Heart right ventricle (tissue), 16 donors: ENCODE measurements around the gene DGKQ. TPM values are rescaled to one million over a fixed set of nuclear protein-coding genes. Genes with fewer than 3 reads are reported as not detected.

Experiments
- ATAC-seq, 8 donors: fragments of 200-7000 bp; cut with Tn5 transposase; one replicate each; pipeline ENCODE4 v1.9.1; 2020; ENCODE audit warnings: mild to moderate bottlenecking in 8 of 8, moderate library complexity in 8 of 8, moderate number of reproducible peaks in 1 of 8
- DNase-seq, 2 donors: peaks; one replicate each; pipeline ENCODE4 v3.0.0-alpha.2; 2020
- H3K27ac ChIP-seq, 10 donors: fragments of 200-600 bp; sonication (generic) in 2 of 10; one replicate each; pipeline versions ENCODE4 v1.5.0 to v1.8.0; 2020 to 2022; ENCODE audit warnings: mild to moderate bottlenecking in 3 of 10
- H3K27me3 ChIP-seq, 7 donors: fragments of 200-600 bp; one replicate each; pipeline ENCODE4 v1.8.0; 2021 to 2022; ENCODE audit warnings: mild to moderate bottlenecking in 2 of 7
- H3K36me3 ChIP-seq, 9 donors: fragments of 200-600 bp; sonication (generic) in 1 of 9; one replicate each; pipeline versions ENCODE4 v1.5.0 to v1.8.0; 2020 to 2022; ENCODE audit warnings: mild to moderate bottlenecking in 2 of 9
- H3K4me1 ChIP-seq, 9 donors: fragments of 200-600 bp; sonication (generic) in 1 of 9; one replicate each; pipeline versions ENCODE4 v1.5.0 to v1.8.0; 2020 to 2022; ENCODE audit warnings: mild to moderate bottlenecking in 4 of 9
- H3K4me3 ChIP-seq, 10 donors: fragments of 200-600 bp; sonication (generic) in 2 of 10; one replicate each; pipeline versions ENCODE4 v1.5.0 to v1.8.0; 2020 to 2022; ENCODE audit warnings: mild to moderate bottlenecking in 7 of 10, moderate library complexity in 2 of 10
- H3K9me3 ChIP-seq, 11 donors: fragments of 200-600 bp in 10 of 11; sonication (generic) in 2 of 11; one replicate each; pipeline versions ENCODE4 v1.5.0 to v1.8.0; 2013 to 2022; ENCODE audit warnings: mild to moderate bottlenecking in 2 of 11, control low read depth in 1 of 11, moderate library complexity in 1 of 11
- WGBS, 2 donors: extraction: QIAGEN DNeasy Blood & Tissue Kit; methylation state at CpG; one replicate each; pipeline ENCODE4 v1.1.7; 2013; ENCODE audit warnings: inconsistent platforms in 1 of 2; 5-methylcytosine and 5-hydroxymethylcytosine counted together
- intact Hi-C, 10 donors: fragments of 100-400 bp; cut with DNase I; formaldehyde crosslinking; loops; one replicate each; pipeline versions ENCODE4 v1.11.1 to v1.14.2; 2022
- polyA plus RNA-seq, 2 donors: library from polyadenylated mRNA; stranded (reverse); fragments of 200-250 nt; gene quantifications; one replicate each; pipeline ENCODE4 v1.2.3, GENCODE V29; 2013
- total RNA-seq, 10 donors: library from RNA; stranded (reverse); fragmentation: NEBNext Ultra II Directional in 3 of 10; extraction: Animal tissue kit (Norgen Biotek cat#: 25700) in 3 of 10; gene quantifications; one replicate each; pipeline versions ENCODE4 v1.2.1 to v1.2.4, GENCODE V29; 2021 to 2023
- TF ChIP-seq, protein P1 (sequence below), 9 donors: fragments of 200-600 bp; sonication (generic) in 2 of 9; IDR thresholded peaks; one replicate each; pipeline versions ENCODE4 v1.5.0 to v1.8.0; 2021 to 2022; ENCODE audit warnings: antibody characterized with exemption in 9 of 9, mild to moderate bottlenecking in 5 of 9, moderate library complexity in 1 of 9
- donor health status: Arrhythmogenic right ventricular cardiomyopathy.
- donor health status: ischemic (EF 13 %, LVEDD 7.1; RV severe dilation, severe dysfunction).
- donor health status: healthy with polysubstance abuse.
- donor health status: DM: no; HTN: yes; CAD: no.
- donor health status: DM: no; HTN: no; CAD: no.
- donor health status: ischemic (EF 25% LVEDD 6.9; RV normal size, moderate dysfunction).
- donor health status: ischemic (EF 25% LVEDD 5.7; RV mildly dilated, moderate dysfunction).
- donor health status: healthy.
- donor health status: DM: yes; HTN: yes; CAD: no.
- donor health status: Ischemic cardiomyopathy.
- donor health status: ischemic (EF 35%, LVEDD 5.7; RV mildly dilated, moderate dysfunction).
- donor health status: nonischemic (EF 11% LVEDD 7.7; RV severe dilation, severe dysfunction).
- donor health status: DM: yes; HTN: yes; CAD: no.
- donor health status: PGD.
- donor health status: ischemic (EF 29% LVEDD 5.4; RV normal size, mild dysfunction).
- donor health status: nonischemic (EF 23%, LVEDD 6.1; RV moderate dilation, normal function).

The DGKQ gene
- total and polyA plus RNA-seq, 12 donors = 2.8 to 5.2 (median 3.8) TPM

DNA sequence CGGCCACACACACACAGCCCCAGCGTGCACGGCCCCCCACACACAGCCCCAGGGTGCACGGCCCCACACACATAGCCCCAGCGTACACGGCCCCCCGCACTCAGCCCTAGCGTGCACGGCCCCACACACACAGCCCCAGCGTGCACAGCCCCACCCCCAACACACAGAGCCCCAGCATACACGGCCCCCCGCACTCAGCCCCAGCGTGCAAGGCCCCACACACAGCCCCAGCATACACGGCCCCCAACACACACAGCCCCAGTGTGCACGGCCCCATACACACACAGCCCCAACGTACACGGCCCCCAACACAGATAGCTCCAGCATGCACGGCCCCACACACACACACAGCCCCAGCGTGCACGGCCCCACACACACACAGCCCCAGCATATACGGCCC, 58.8 kb downstream of the DGKQ start:
- TF ChIP-seq, protein P1, sequence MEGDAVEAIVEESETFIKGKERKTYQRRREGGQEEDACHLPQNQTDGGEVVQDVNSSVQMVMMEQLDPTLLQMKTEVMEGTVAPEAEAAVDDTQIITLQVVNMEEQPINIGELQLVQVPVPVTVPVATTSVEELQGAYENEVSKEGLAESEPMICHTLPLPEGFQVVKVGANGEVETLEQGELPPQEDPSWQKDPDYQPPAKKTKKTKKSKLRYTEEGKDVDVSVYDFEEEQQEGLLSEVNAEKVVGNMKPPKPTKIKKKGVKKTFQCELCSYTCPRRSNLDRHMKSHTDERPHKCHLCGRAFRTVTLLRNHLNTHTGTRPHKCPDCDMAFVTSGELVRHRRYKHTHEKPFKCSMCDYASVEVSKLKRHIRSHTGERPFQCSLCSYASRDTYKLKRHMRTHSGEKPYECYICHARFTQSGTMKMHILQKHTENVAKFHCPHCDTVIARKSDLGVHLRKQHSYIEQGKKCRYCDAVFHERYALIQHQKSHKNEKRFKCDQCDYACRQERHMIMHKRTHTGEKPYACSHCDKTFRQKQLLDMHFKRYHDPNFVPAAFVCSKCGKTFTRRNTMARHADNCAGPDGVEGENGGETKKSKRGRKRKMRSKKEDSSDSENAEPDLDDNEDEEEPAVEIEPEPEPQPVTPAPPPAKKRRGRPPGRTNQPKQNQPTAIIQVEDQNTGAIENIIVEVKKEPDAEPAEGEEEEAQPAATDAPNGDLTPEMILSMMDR (IDR thresholded peaks at IDR 0.05) = no peak
- 92 to 93% methylated on average over 20 to 21 of the region's 21 CpGs for WGBS, 2 donors

DNA sequence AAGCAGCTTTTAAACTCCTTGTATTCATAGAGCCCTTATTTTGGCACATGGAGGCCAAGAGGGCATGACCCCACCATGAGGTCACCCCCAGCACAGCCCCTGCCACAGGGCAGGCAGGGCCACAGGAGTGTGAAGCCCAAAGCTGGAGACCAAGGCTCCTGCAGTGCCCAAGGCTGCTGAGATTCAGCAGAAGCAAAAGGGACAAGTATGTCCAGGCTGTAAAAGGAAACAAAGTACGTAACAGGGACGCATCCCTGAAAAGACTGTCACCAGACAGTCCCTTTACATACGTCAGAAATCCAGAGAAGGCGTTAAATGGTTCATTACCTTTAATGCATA, 60.1 kb downstream of the DGKQ start:
- H3K27me3 ChIP-seq = no peaks in the 10 kb centered on the region
- TF ChIP-seq, protein P1 (IDR thresholded peaks at IDR 0.05) = no peak
- WGBS, 2 donors = 91 to 93% methylated on average over 4 of the region's 4 CpGs
- H3K4me3 ChIP-seq = no peak overlapping the region
- ATAC-seq (no peak), DNase-seq (no peak)
- intact Hi-C loops = no loop called here
- H3K27ac ChIP-seq = no peak overlapping the region
- peaks cover 0 to 17% (median 6%) of the 10 kb centered on the region in 9 donors for H3K4me1 ChIP-seq
- H3K9me3 ChIP-seq = peaks cover 0 to 4% (median 0%) of the 10 kb centered on the region in 11 donors
- peaks cover 0 to 50% (median 21%) of the 10 kb centered on the region in 9 donors for H3K36me3 ChIP-seq

More for the DNA sequence above, 58.8 kb downstream of the DGKQ start:
- no peak for ATAC-seq
- Histone ChIP-seq H3K36me3 (peaks cover 0 to 39% (median 18%) of the 10 kb centered on the region in 9 donors), H3K9me3 (peaks cover 0 to 4% (median 0%) of the 10 kb centered on the region in 11 donors), H3K4me3 (no peak overlapping the region), H3K27me3 (no peaks in the 10 kb centered on the region), H3K27ac (no peak overlapping the region), H3K4me1 (peaks cover 0 to 17% (median 6%) of the 10 kb centered on the region in 9 donors)
- DNase-seq = no peak
- intact Hi-C loops = no loop called here

DNA sequence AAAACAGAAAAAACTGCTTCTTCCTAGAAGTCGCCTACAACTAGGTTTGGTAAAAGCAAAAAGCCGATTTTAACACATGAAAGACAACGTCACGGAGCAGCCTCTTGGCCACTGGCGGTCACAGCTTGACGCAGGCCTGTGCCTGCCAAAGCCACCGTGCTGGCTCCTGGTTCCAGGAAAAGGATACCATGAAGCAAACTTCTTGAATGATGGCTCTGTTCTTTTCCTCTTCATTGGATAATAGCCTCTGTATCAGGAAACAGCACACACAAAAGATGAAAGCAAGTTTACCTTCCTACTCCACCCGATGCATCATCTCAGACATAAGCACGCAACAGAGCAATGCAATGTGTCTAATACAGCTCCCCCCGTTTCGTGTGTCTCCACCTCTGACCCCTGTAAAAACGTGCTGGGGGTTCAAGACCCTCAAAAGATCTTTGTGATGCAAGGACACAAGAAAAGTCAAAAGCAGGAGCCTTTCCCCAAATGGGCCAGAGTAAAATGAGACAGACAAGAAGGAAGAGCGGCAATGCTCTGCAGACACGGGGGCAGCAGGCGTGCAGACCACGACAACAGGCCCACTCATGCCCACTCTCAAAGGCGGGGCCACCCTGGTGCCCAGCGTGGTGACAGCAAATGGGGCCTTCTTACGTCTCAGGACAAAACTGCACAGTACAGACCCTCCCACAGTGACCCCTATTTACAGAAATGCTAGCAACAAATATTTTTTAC, 60.7 kb downstream of the DGKQ start:
- Histone ChIP-seq H3K36me3 (peaks cover 0 to 56% (median 21%) of the 10 kb centered on the region in 9 donors), H3K27ac (no peak overlapping the region), H3K4me3 (no peak overlapping the region), H3K9me3 (no peaks in the 10 kb centered on the region), H3K27me3 (no peaks in the 10 kb centered on the region), H3K4me1 (peaks cover 0 to 17% (median 6%) of the 10 kb centered on the region in 9 donors)
- DNase-seq (no peak), ATAC-seq (no peak)
- whole genome bisulfite sequencing, 2 donors = 81 to 84% methylated on average over 19 of the region's 19 CpGs
- intact Hi-C loops = no loop called here
- TF ChIP-seq, protein P1 (IDR thresholded peaks at IDR 0.05) = no peak

DNA sequence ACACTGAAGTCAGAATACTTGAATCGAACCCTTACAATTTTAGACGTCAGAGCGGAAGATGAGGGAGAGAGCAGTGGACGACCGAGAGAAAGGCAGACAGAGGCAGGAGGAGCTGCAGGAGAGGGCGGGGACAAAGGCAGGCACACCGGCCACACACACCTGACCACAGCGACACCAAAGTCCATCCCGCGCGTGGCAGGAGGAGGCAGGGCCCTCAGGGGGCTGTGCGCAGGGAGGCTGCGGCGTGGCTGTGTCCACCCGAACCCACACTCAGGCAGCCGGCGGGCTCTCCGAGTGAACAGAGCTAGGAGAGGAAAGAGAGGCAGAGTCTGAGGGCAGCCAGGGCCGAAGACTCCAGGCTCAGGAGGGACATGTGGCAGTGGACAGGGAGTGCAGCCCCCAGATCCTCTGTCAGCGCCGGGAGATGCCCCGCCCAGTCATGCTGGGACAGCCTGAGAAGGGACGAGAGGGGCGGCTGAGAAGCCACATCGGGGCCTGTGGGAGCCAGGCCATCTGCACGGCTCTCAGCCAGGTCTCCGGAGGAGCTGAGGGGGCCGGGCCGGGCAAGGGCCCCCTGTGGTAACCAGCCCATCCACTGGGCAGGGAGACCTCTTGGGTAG, 61.4 kb downstream of the DGKQ start:
- Histone ChIP-seq H3K36me3 (peaks cover 0 to 63% (median 21%) of the 10 kb centered on the region in 9 donors), H3K27me3 (no peaks in the 10 kb centered on the region), H3K4me3 (no peak overlapping the region), H3K27ac (no peak overlapping the region), H3K9me3 (no peaks in the 10 kb centered on the region), H3K4me1 (peaks cover 0 to 17% (median 6%) of the 10 kb centered on the region in 9 donors)
- 91 to 93% methylated on average over 28 to 29 of the region's 29 CpGs for WGBS, 2 donors
- intact Hi-C loops = no loop called here
- peak in 1 of 2 donors; percentile 11 for DNase-seq
- ATAC-seq = peak in 1 of 8 donors; percentile 9
- TF ChIP-seq, protein P1 (IDR thresholded peaks at IDR 0.05) = no peak
